ENCODE results near the gene TGFBRAP1.

GRCh38 chr2:105315314-105315713 is 14.2 kb downstream of the TGFBRAP1 start:
- TF ChIP-seq, protein P1, sequence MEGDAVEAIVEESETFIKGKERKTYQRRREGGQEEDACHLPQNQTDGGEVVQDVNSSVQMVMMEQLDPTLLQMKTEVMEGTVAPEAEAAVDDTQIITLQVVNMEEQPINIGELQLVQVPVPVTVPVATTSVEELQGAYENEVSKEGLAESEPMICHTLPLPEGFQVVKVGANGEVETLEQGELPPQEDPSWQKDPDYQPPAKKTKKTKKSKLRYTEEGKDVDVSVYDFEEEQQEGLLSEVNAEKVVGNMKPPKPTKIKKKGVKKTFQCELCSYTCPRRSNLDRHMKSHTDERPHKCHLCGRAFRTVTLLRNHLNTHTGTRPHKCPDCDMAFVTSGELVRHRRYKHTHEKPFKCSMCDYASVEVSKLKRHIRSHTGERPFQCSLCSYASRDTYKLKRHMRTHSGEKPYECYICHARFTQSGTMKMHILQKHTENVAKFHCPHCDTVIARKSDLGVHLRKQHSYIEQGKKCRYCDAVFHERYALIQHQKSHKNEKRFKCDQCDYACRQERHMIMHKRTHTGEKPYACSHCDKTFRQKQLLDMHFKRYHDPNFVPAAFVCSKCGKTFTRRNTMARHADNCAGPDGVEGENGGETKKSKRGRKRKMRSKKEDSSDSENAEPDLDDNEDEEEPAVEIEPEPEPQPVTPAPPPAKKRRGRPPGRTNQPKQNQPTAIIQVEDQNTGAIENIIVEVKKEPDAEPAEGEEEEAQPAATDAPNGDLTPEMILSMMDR (IDR thresholded peaks at IDR 0.05): no peak
- TF ChIP-seq POLR2A (IDR thresholded peaks at IDR 0.05): no peak
- no peak for TF ChIP-seq EP300 (IDR thresholded peaks at IDR 0.05)
